ENCODE results near the gene AKAP4. TPM values are rescaled to one million over a fixed set of nuclear protein-coding genes. Genes with fewer than 3 reads are reported as not detected.
A peak's percentile ranks its signal among the peaks of the same experiment; 100 is the strongest.

Gene AKAP4
- total and polyA plus RNA-seq, 9 of the 15 experiments (the other 6 are each of a cell fraction or from before 2014, with no cell fraction given), result 0.05 to 0.36 (median 0.13) TPM

- TF ChIP-seq MNT (conservative IDR thresholded peaks at IDR 0.05) (peak in 1 of 2 experiments; percentile 41; a peak in 1 of 4 replicates), SOX6 (IDR thresholded peaks at IDR 0.05) (0 out of 2 replicates have a peak, but pooled peaks have one; percentile 35), CXXC5 (CRISPR knock-in tag; IDR thresholded peaks at IDR 0.05) (0 out of 2 replicates have a peak, but pooled peaks have one; percentile 22), ZNF75A (CRISPR knock-in tag; IDR thresholded peaks at IDR 0.05) (no peak), RAD51 (IDR thresholded peaks at IDR 0.05; ENCODE audit: borderline replicate concordance, low read depth) (peak; percentile 82), FOXM1 (IDR thresholded peaks at IDR 0.05; ENCODE audit: low read depth) (peak; percentile 79), FOXM1 (CRISPR knock-in tag; IDR thresholded peaks at IDR 0.05; ENCODE audit: low read depth) (no peak), ATF7 (IDR thresholded peaks at IDR 0.05) (peak; percentile 82), ZNF23 (CRISPR knock-in tag; IDR thresholded peaks at IDR 0.05) (no peak)
- TF ChIP-seq, protein P1, sequence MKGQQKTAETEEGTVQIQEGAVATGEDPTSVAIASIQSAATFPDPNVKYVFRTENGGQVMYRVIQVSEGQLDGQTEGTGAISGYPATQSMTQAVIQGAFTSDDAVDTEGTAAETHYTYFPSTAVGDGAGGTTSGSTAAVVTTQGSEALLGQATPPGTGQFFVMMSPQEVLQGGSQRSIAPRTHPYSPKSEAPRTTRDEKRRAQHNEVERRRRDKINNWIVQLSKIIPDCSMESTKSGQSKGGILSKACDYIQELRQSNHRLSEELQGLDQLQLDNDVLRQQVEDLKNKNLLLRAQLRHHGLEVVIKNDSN (CRISPR knock-in tag; IDR thresholded peaks at IDR 0.05), result peak; percentile 79
These were observed 3.6 kb upstream of the AKAP4 start, which contains the start of gene CCNB3 (continued) for GRCh38 chrX:50204364-50204899.

Measured in K562 (cell line).